Stimulated activated CD8-positive, alpha-beta memory T cell treated with anti-CD3 and anti-CD28 coated beads, Interleukin-12 subunit alpha, Interleukin-12 subunit beta, amount 100 ng/mL, for 24 hours (primary cell): ENCODE results near the gene DSG1.
"Not testable (repeated sequence)": the region's sequence is repeated elsewhere in the genome, so short reads cannot be mapped to it uniquely, and the experiment has no call there.

ENCODE experiments used
- DNase-seq: peaks from one replicate; pipeline ENCODE4 v3.0.0-alpha.2; 2020; ENCODE audit errors: extremely low read depth

Gene DSG1

GRCh38 chr18:31317860-31318259 is at the start of gene DSG1:
Gene DSG1, plus strand, starts transcription at chr18:31318160. Its CDS starts 141 bp downstream, at chr18:31318301.
- DNase-seq, result no peak

GRCh38 chr18:31268985-31269406 is 49.0 kb upstream of the DSG1 start:
- DNase-seq, result no peak

DNA sequence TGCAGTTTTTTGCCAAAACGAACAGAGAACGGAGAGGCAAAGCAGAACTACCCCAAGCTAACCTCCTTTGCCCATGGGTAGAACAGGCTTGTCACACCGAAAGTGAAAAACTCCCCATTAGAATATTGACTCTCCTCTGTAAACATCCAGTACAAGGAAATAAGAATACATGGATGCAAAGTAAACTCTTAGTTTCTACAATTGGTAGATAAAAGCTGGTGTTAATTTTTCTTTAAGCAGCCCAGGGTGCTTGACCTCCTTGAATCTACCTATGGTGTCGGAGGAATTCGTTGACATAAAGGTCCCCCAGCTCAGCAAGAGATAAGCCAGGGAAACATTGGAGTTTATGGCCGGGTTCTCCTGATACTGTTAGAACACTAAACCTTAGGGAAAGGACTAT is 48.4 kb upstream of the DSG1 start:
- DNase-seq, result no peak

DNA sequence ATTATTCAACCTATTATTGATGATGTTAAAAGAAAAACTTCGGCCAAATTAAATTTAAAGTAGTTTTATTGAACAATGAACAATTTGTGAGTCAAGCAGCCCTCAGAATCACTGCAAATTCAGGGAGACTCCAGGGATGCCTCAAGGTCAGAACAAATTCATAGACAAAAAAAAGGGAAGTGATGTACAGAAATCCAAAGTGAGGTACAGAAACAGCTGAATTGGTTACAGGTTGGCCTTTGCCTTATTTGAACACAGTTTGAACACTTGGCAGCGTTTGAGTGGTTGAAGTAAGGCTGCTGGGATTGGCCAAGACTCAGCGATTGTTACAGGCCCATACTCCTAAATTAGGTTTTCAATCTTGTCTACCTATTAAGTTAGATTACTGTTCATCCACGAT is 47.4 kb upstream of the DSG1 start:
- DNase-seq, result no peak

GRCh38 chr18:31273812-31274527 is 44.0 kb upstream of the DSG1 start:
- DNase-seq, result no peak

DNA sequence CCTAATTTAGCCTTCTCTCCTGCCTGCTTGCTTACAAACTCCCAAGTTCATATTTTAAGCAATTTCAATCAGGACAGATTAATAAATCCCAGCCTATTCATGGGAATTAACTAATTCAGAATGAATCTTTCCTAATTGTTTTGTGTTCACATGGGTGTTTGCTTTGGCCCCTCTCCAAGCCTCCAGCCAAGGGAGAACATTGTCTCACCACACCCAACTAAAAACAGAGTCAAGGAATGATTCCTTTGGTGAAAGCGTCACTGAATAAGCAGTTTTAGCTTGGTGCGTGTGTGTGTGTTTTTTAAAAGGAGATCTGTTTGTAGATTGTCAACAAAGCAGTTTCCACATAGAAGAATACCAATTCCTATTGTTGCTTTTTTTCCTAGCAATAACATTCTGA is 43.0 kb upstream of the DSG1 start:
- no peak for DNase-seq

DNA sequence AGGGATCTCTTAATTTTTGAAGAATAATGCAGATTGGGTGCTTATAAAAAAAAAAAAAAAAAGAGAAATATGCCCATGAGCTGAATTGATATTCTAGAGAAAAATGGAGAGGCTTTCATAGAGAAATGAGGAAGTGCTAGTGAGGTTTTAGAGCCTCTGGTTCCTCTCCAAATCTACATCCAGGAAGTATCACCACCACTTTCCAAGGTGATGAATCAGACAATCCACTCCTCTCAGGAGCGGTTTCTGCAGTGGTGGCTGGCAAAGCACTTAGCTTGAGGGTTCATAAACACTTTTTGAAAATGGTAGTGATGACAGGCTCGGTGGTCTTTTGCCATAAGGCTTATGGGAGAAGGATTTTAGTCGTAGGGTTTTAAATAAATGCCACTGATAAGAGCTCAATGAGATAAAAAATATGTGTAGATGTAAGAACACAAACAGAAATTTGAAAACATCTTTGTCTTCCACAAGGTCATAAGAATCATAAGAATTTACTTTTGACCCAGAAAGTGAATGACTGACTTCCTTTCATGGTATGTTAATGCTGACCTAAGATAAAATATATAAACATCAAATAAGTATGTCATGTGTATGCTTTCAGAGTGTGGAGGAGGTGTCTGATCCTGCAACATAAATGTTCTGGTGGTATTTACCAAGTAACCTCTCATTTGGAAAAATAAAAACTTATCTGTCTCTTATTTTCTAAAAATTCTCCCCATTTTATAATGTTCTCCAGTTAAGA is 42.1 kb upstream of the DSG1 start:
- no peak for DNase-seq

DNA sequence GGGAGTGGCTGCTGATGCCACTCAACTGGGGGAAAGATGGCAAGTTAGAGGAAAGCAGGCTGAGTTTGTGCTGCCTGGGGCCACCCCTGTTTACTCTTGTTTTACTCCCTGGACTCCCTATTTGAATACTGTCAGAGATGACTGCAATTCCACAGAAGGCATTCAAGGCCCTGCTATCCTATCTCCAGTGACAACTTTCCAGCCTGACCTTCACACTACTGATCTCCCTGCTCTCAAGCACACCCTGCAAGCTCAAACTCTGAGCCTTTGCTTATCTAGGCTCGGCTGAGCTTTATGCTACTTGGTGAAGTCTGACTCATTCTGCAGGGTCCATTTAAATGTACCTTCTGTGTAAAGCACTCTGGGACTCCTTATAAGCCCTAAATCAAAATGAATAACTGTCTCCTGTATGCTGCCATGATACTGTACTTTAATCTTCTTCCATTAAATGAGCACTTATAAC is 39.3 kb upstream of the DSG1 start:
- DNase-seq, result no peak

DNA sequence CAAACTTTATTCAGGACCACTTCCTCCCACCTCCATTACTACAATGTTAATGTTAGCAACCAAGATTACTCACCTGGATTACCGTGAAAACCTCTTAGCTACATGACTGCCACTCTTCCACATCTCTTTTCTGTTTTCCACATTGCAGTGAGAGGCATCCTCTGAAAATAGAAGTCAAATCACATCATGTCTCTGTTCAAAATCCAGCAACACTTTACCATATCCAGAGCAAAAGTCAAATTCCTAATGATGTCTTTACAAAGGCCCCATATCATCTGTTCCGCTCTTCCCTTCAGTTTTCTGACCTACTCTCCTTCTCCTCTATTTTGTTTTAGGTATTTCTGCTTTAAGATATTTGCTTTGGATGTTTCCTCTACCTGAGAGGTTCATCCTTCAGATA is 37.5 kb upstream of the DSG1 start:
- DNase-seq, result no peak

- no peak for DNase-seq
These were observed 36.5 kb upstream of the DSG1 start for GRCh38 chr18:31281437-31281836.

DNA sequence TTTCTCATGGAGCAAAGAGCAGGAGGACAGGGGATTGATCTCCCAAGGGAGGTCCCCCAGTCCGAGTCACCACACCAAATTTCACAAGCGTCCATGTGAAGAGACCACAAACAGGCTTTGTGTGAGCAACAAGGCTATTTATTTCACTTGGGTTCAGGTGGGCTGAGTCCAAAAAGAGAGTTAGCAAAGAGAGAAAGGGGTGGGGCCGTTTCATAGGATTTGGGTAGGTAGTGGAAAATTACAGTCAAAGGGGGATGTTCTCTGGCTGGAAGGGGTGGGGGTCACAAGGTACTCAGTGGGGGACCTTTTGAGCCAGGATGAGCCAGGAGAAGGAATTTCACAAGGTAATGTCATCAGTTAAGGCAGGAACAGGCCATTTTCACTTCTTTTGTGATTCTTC is 28.5 kb upstream of the DSG1 start:
- DNase-seq, result not testable (repeated sequence)

GRCh38 chr18:31291688-31292087 is 26.3 kb upstream of the DSG1 start:
- DNase-seq, result no peak

DNA sequence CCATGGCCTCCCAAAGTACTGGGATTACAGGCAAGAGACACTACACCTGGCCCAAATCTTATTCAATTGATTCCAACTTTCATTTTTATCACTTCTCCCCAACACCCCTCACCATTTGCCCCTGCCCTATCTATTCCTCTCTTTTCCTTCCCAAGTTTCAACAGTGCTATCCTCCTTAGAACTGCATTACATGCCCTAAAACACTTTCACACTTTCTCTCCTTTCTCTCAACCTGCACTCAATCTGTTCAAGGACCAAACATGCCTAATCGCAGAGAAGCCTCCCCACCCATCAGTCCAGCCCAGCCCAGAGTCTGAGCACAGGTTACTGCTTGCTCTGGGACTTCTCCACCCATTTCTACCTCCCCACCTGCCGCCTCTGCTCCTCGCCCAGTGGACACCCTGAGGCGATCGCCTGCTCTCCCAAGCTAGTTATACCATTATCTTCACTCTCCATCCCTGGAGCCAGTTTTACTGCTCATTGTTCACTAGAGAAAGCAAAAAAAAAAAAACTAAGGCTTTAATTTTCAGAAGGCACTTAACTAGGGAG is 23.7 kb upstream of the DSG1 start:
- no peak for DNase-seq

- DNase-seq, result no peak
These were observed 20.7 kb upstream of the DSG1 start for GRCh38 chr18:31297248-31297647.

GRCh38 chr18:31301201-31301655 is 16.7 kb upstream of the DSG1 start:
- no peak for DNase-seq

DNA sequence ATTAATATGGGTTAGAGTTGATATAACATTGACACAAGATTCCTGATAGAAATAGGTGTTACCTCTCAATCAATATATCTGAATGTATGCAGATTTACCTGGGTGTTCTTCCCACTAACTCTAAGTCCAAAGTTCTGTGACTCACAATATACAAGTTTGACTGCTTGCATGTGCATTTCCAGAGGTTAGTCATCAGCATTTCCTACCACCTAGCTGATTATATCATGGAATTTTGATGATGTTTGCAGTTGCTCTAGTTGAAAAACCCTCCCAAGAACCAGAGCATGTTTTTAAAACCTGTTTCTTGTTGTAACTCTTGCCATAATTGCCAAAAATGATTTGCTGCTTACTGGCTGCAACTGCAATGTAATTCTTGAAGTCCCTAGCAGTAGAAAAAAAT is 15.0 kb upstream of the DSG1 start:
- no peak for DNase-seq

DNA sequence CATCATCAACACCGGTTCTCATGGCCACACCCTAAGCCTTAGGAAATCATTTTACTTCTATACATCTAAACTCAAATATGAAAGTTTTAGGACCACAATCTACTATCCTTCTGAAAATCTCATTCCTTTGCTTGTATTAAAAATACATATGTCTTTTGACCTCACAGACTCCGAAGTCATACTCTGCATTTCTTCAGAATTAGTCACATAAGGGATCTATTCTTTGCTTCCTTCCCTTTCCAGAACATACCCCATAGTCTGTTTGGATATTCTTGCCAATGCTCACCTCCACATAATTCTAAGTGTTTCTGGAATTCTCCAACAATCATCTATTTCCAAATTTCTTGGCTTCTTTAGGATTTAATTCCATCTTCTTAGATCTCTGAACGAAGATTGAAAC is 14.2 kb upstream of the DSG1 start:
- no peak for DNase-seq

- DNase-seq, result no peak
These were observed 8.8 kb upstream of the DSG1 start for GRCh38 chr18:31309115-31309514.

DNA sequence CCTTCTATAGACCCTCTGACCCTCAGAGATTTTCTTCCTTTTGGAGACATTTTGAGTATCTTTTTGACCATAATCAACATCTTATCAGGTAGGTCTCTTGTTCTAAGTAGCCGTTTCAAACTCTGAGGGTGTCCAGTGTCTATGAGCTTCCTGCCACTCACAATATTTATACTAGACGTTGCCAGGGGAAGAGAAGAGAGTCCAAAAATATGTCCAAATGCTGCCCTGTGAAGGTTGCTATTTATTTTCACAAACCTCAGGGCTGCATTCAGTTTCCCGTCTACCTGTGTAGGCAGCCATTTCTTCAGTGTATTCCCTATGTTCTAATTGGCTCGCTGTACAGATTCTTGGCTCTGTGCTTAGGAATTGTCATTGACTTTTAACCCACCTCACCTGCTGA is 986 bp upstream of the DSG1 start:
- no peak for DNase-seq

GRCh38 chr18:31321719-31322118 is 3.8 kb downstream of the DSG1 start:
- DNase-seq, result no peak

- no peak for DNase-seq
These were observed 7.1 kb downstream of the DSG1 start for GRCh38 chr18:31325051-31325450.

DNA sequence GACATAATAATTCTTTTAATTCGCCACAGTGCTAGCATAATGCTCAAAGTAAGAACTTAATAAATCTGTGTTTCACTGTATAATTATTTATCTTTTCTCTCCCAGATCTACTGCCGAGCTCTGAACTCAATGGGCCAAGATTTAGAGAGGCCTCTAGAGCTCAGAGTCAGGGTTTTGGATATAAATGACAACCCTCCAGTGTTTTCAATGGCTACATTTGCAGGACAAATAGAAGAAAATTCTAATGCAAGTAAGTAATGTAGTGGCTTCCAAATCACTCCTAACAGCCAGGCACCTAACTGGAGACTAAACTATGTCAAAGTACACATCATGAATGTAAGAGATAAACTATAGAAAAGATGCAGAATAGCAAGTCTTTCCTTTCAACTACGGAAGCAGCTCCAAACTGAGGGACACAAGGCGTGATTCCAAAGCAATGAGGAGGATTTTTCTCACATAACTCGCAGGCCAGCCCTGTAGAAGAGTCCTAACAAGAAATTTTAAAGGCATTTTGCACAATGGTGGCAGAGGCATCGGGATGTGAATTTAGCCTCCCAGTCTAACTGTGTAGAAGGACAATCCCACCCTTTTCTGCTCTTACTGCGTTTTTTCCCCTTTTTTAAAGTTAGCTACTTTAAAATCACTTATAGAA is 12.0 kb downstream of the DSG1 start:
- DNase-seq, result no peak
